Measurements from ENCODE around the gene EXOC6B.

DNA sequence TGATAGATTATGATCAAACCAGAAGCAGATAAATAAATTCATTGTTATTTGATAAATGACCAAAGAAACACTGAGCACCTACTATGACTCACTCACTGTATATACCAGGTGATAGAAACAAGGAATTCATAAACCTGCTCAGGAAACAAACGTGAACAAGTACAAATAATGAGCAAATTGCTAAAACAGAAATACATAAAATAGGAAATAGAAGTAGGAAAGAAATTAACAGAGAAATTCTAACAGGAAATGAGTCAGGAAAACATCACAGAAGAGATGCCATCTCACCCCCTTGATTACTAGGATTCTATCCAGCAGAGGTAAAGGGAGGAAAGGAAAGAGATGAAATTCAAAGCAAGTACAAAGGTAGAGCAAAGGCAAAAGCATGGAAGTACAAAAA lies 31.3 kb downstream of the EXOC6B start:
- TF ChIP-seq CTCF (IDR thresholded peaks at IDR 0.05) (no peak), POLR2A (IDR thresholded peaks at IDR 0.05) (no peak)
